Measurements from ENCODE around the gene ACYP2. TPM values are rescaled to one million over a fixed set of nuclear protein-coding genes. Genes with fewer than 3 reads are reported as not detected.
"Not testable (repeated sequence)": the region's sequence is repeated elsewhere in the genome, so short reads cannot be mapped to it uniquely, and the experiment has no call there.

The ACYP2 gene
- total RNA-seq, 1 donor, result 9.0 TPM

GRCh38 chr2:54313147-54313546, 197.7 kb downstream of the ACYP2 start:
- Histone ChIP-seq H3K9me3 (ENCODE audit: low read depth, low read length) (no peaks in the 10 kb centered on the region), H3K4me2 (ENCODE audit: insufficient read depth, low read length) (no peak overlapping the region), H3K4me3 (ENCODE audit: insufficient read depth, low read length) (no peak overlapping the region), H3K4me1 (ENCODE audit: insufficient read depth, low read length) (no peaks in the 10 kb centered on the region), H3K27me3 (ENCODE audit: insufficient read depth, low read length) (no peaks in the 10 kb centered on the region), H4K20me1 (ENCODE audit: insufficient read depth, low read length) (no peaks in the 10 kb centered on the region), H3K36me3 (ENCODE audit: insufficient read depth, low read length) (no peaks in the 10 kb centered on the region), H2AFZ (ENCODE audit: low read length) (no peak overlapping the region), H3K79me2 (ENCODE audit: insufficient read depth, low read length) (no peaks in the 10 kb centered on the region), H3K27ac (ENCODE audit: low read depth, low read length) (no peak overlapping the region)
- TF ChIP-seq CTCF (IDR thresholded peaks at IDR 0.05; ENCODE audit: extremely low read depth, low read depth, low read length), result no peak
- DNase-seq (ENCODE audit: insufficient read length, low spot score, missing footprints), result no peak

DNA sequence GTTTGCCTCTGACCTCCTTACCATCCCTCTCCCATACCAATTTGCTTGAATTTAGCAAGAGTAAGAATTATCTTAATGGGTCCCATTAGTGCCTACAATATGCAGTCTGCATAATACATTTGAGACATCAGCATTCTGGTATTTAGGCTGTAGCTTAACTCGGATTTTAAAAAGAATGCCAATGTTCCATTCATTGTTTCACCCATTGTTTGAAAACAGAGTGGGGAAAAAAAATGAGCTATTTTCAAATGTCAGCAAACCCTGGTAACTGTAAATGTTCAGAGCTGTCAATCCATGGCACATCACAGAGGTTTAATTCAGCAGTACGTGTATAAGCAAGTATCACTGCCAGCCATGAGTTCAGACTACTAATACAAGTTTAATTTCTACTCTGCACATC, 202.6 kb downstream of the ACYP2 start:
- H3K27ac ChIP-seq (ENCODE audit: low read depth, low read length), result no peak overlapping the region
- H3K36me3 ChIP-seq (ENCODE audit: insufficient read depth, low read length), result no peaks in the 10 kb centered on the region
- no peak overlapping the region for H2AFZ ChIP-seq (ENCODE audit: low read length)
- no peaks in the 10 kb centered on the region for H3K9me3 ChIP-seq (ENCODE audit: low read depth, low read length)
- no peak overlapping the region for H3K4me3 ChIP-seq (ENCODE audit: insufficient read depth, low read length)
- no peak for TF ChIP-seq CTCF (IDR thresholded peaks at IDR 0.05; ENCODE audit: extremely low read depth, low read depth, low read length)
- no peaks in the 10 kb centered on the region for H3K4me1 ChIP-seq (ENCODE audit: insufficient read depth, low read length)
- H4K20me1 ChIP-seq (ENCODE audit: insufficient read depth, low read length), result no peaks in the 10 kb centered on the region
- no peak for DNase-seq (ENCODE audit: insufficient read length, low spot score, missing footprints)
- H3K4me2 ChIP-seq (ENCODE audit: insufficient read depth, low read length), result no peak overlapping the region
- no peaks in the 10 kb centered on the region for H3K79me2 ChIP-seq (ENCODE audit: insufficient read depth, low read length)
- H3K27me3 ChIP-seq (ENCODE audit: insufficient read depth, low read length), result no peaks in the 10 kb centered on the region

DNA sequence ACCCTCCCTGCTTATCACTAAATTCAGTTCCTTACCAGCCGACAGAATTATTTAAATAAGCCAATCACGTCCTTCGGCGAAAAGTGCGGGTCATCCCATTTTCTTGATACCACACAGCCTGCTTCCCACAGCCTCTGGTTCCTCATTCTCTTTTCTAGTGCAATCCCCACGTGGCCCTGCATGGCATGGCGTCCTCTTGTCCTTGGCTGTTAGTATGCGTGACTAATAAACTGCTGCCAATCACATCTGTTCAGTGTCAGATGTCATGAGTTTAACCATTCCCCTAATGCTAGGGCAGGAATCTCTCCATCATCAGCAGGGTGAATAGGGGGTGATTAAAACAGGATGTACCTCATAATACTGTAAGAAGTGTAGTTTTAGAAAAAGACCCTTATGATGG, 203.4 kb downstream of the ACYP2 start:
- Histone ChIP-seq H4K20me1 (ENCODE audit: insufficient read depth, low read length) (no peaks in the 10 kb centered on the region), H3K9me3 (ENCODE audit: low read depth, low read length) (no peaks in the 10 kb centered on the region), H3K36me3 (ENCODE audit: insufficient read depth, low read length) (no peaks in the 10 kb centered on the region), H3K27me3 (ENCODE audit: insufficient read depth, low read length) (no peaks in the 10 kb centered on the region), H3K79me2 (ENCODE audit: insufficient read depth, low read length) (no peaks in the 10 kb centered on the region), H3K27ac (ENCODE audit: low read depth, low read length) (no peak overlapping the region), H3K4me2 (ENCODE audit: insufficient read depth, low read length) (no peak overlapping the region), H3K4me1 (ENCODE audit: insufficient read depth, low read length) (no peaks in the 10 kb centered on the region), H3K4me3 (ENCODE audit: insufficient read depth, low read length) (no peak overlapping the region), H2AFZ (ENCODE audit: low read length) (no peak overlapping the region)
- DNase-seq (ENCODE audit: insufficient read length, low spot score, missing footprints), result no peak
- no peak for TF ChIP-seq CTCF (IDR thresholded peaks at IDR 0.05; ENCODE audit: extremely low read depth, low read depth, low read length)

- H3K27ac ChIP-seq (ENCODE audit: low read depth, low read length), result no peak overlapping the region
Measured at GRCh38 chr2:54321047-54321446, 205.6 kb downstream of the ACYP2 start.

GRCh38 chr2:54324517-54324916, 209.1 kb downstream of the ACYP2 start:
- H2AFZ ChIP-seq (ENCODE audit: low read length); H3K4me1 ChIP-seq (ENCODE audit: insufficient read depth, low read length); H3K79me2 ChIP-seq (ENCODE audit: insufficient read depth, low read length); DNase-seq (ENCODE audit: insufficient read length, low spot score, missing footprints); H3K9me3 ChIP-seq (ENCODE audit: low read depth, low read length); H3K27ac ChIP-seq (ENCODE audit: low read depth, low read length); H4K20me1 ChIP-seq (ENCODE audit: insufficient read depth, low read length); H3K36me3 ChIP-seq (ENCODE audit: insufficient read depth, low read length); H3K4me2 ChIP-seq (ENCODE audit: insufficient read depth, low read length); H3K4me3 ChIP-seq (ENCODE audit: insufficient read depth, low read length); H3K27me3 ChIP-seq (ENCODE audit: insufficient read depth, low read length): not testable (repeated sequence)

More at GRCh38 chr2:54321047-54321446, 205.6 kb downstream of the ACYP2 start:
- Histone ChIP-seq H3K79me2 (ENCODE audit: insufficient read depth, low read length) (no peaks in the 10 kb centered on the region), H3K4me2 (ENCODE audit: insufficient read depth, low read length) (no peak overlapping the region), H3K36me3 (ENCODE audit: insufficient read depth, low read length) (no peaks in the 10 kb centered on the region), H3K27me3 (ENCODE audit: insufficient read depth, low read length) (no peaks in the 10 kb centered on the region), H3K9me3 (ENCODE audit: low read depth, low read length) (no peaks in the 10 kb centered on the region), H3K4me3 (ENCODE audit: insufficient read depth, low read length) (no peak overlapping the region), H3K4me1 (ENCODE audit: insufficient read depth, low read length) (no peaks in the 10 kb centered on the region), H2AFZ (ENCODE audit: low read length) (no peak overlapping the region), H4K20me1 (ENCODE audit: insufficient read depth, low read length) (no peaks in the 10 kb centered on the region)
- no peak for TF ChIP-seq CTCF (IDR thresholded peaks at IDR 0.05; ENCODE audit: extremely low read depth, low read depth, low read length)
- no peak for DNase-seq (ENCODE audit: insufficient read length, low spot score, missing footprints)
